ENCODE data around the gene AK9.
A peak's percentile ranks its signal among the peaks of the same experiment; 100 is the strongest.
"Not testable (repeated sequence)": the region's sequence is repeated elsewhere in the genome, so short reads cannot be mapped to it uniquely, and the experiment has no call there.

Gene AK9

GRCh38 chr6:109623288-109623687, 67.7 kb downstream of the AK9 start:
- DNase-seq (ENCODE audit: low spot score) = no peak

GRCh38 chr6:109612268-109612667, 78.7 kb downstream of the AK9 start:
- DNase-seq (ENCODE audit: low spot score) = no peak

- DNase-seq (ENCODE audit: low spot score) = no peak
These were observed 79.5 kb downstream of the AK9 start for GRCh38 chr6:109611502-109611901.

GRCh38 chr6:109610590-109610989, 80.4 kb downstream of the AK9 start:
- DNase-seq (ENCODE audit: low spot score) = no peak

- no peak for DNase-seq (ENCODE audit: low spot score)
These were observed 81.3 kb downstream of the AK9 start for GRCh38 chr6:109609737-109610136.

GRCh38 chr6:109606359-109606758, 84.6 kb downstream of the AK9 start:
- no peak for DNase-seq (ENCODE audit: low spot score)

- no peak for DNase-seq (ENCODE audit: low spot score)
These were observed 95.0 kb downstream of the AK9 start for GRCh38 chr6:109595998-109596397.

GRCh38 chr6:109580519-109580918, 110.5 kb downstream of the AK9 start:
- DNase-seq (ENCODE audit: low spot score) = no peak

GRCh38 chr6:109579361-109579760, 111.6 kb downstream of the AK9 start:
- DNase-seq (ENCODE audit: low spot score) = no peak

- not testable (repeated sequence) for DNase-seq (ENCODE audit: low spot score)
These were observed 121.1 kb downstream of the AK9 start for GRCh38 chr6:109569901-109570300.

GRCh38 chr6:109561844-109562243, 129.2 kb downstream of the AK9 start:
- no peak for DNase-seq (ENCODE audit: low spot score)

GRCh38 chr6:109531446-109531845, 159.6 kb downstream of the AK9 start:
- DNase-seq (ENCODE audit: low spot score) = no peak

GRCh38 chr6:109527989-109528388, 163.0 kb downstream of the AK9 start:
- no peak for DNase-seq (ENCODE audit: low spot score)

GRCh38 chr6:109526905-109527628, 163.9 kb downstream of the AK9 start:
- DNase-seq (ENCODE audit: low spot score) = peak; percentile 43

GRCh38 chr6:109524129-109524528, 166.9 kb downstream of the AK9 start:
- no peak for DNase-seq (ENCODE audit: low spot score)

GRCh38 chr6:109523478-109523877, 167.5 kb downstream of the AK9 start:
- no peak for DNase-seq (ENCODE audit: low spot score)

GRCh38 chr6:109521080-109521479, 169.9 kb downstream of the AK9 start:
- DNase-seq (ENCODE audit: low spot score) = no peak

- not testable (repeated sequence) for DNase-seq (ENCODE audit: low spot score)
These were observed 171.4 kb downstream of the AK9 start for GRCh38 chr6:109519647-109520046.

- no peak for DNase-seq (ENCODE audit: low spot score)
These were observed 174.1 kb downstream of the AK9 start for GRCh38 chr6:109516929-109517328.

GRCh38 chr6:109515781-109516409, 175.1 kb downstream of the AK9 start:
- peak; percentile 8 for DNase-seq (ENCODE audit: low spot score)

- DNase-seq (ENCODE audit: low spot score) = no peak
These were observed 176.1 kb downstream of the AK9 start for GRCh38 chr6:109514946-109515345.

- DNase-seq (ENCODE audit: low spot score) = no peak
These were observed 177.4 kb downstream of the AK9 start for GRCh38 chr6:109513571-109514071.

- DNase-seq (ENCODE audit: low spot score) = no peak
These were observed 178.7 kb downstream of the AK9 start for GRCh38 chr6:109512271-109512817.

All from hematopoietic multipotent progenitor cell treated with erythropoietin and hydrocortisone succinate and interleukin-3 and kit ligand, for 15 days (in vitro differentiated cells).